Activated naive CD4-positive, alpha-beta T cell treated with anti-CD3 and anti-CD28 coated beads, Interleukin-2, amount 50 U/mL, for 24 hours (primary cell): Measurements from ENCODE around the gene GPR75.

Experiments used
- H3K27ac Mint-ChIP-seq: one replicate; pipeline ENCODE4 v1.8.0; 2021; ENCODE audit warnings: mild to moderate bottlenecking, mixed read lengths
- H3K27me3 Mint-ChIP-seq: one replicate; pipeline ENCODE4 v1.8.0; 2021; ENCODE audit warnings: mixed read lengths
- H3K36me3 Mint-ChIP-seq: one replicate; pipeline ENCODE4 v1.8.0; 2021; ENCODE audit warnings: mixed read lengths
- H3K4me1 Mint-ChIP-seq: one replicate; pipeline ENCODE4 v1.8.0; 2021; ENCODE audit warnings: mixed read lengths
- H3K4me3 Mint-ChIP-seq: one replicate; pipeline ENCODE4 v1.8.0; 2021; ENCODE audit warnings: mild to moderate bottlenecking, mixed read lengths
- H3K9me3 Mint-ChIP-seq: one replicate; pipeline ENCODE4 v1.8.0; 2021; ENCODE audit warnings: mixed read lengths

GPR75 gene

GRCh38 chr2:53859206-53860181 lies at the start of gene GPR75:
Gene GPR75 (minus strand): TSS chr2:53859967. CDS start chr2:53854756, 5,211 bp downstream.
- Mint-ChIP-seq H3K27me3 (no peaks in the 10 kb centered on the region), H3K36me3 (peaks cover 11% of the 10 kb centered on the region), H3K9me3 (no peaks in the 10 kb centered on the region), H3K27ac (peak within 1 kb of the TSS; percentile 30), H3K4me1 (peaks cover 17% of the 10 kb centered on the region), H3K4me3 (no peak within 1 kb of the TSS)

GRCh38 chr2:53907582-53907981 lies 47.8 kb upstream of the GPR75 start:
- H3K27ac Mint-ChIP-seq, result peak overlapping the region; percentile 43

GRCh38 chr2:53905396-53905795 lies 45.6 kb upstream of the GPR75 start:
- Mint-ChIP-seq H3K36me3 (peaks cover 29% of the 10 kb centered on the region), H3K4me3 (no peak overlapping the region), H3K27me3 (no peaks in the 10 kb centered on the region), H3K9me3 (no peaks in the 10 kb centered on the region), H3K27ac (no peak overlapping the region), H3K4me1 (no peaks in the 10 kb centered on the region)

More at GRCh38 chr2:53907582-53907981, 47.8 kb upstream of the GPR75 start:
- Mint-ChIP-seq H3K4me3 (no peak overlapping the region), H3K27me3 (no peaks in the 10 kb centered on the region), H3K4me1 (peaks cover 7% of the 10 kb centered on the region), H3K36me3 (peaks cover 28% of the 10 kb centered on the region), H3K9me3 (no peaks in the 10 kb centered on the region)

GRCh38 chr2:53903011-53903410 lies 43.2 kb upstream of the GPR75 start:
- Mint-ChIP-seq H3K36me3 (peaks cover 33% of the 10 kb centered on the region), H3K9me3 (no peaks in the 10 kb centered on the region), H3K27ac (no peak overlapping the region), H3K4me1 (no peaks in the 10 kb centered on the region), H3K4me3 (no peak overlapping the region), H3K27me3 (no peaks in the 10 kb centered on the region)

GRCh38 chr2:53901192-53901591 lies 41.4 kb upstream of the GPR75 start:
- H3K36me3 Mint-ChIP-seq, result peaks cover 28% of the 10 kb centered on the region
- no peaks in the 10 kb centered on the region for H3K9me3 Mint-ChIP-seq
- no peaks in the 10 kb centered on the region for H3K4me1 Mint-ChIP-seq
- H3K4me3 Mint-ChIP-seq, result no peak overlapping the region
- H3K27ac Mint-ChIP-seq, result no peak overlapping the region
- H3K27me3 Mint-ChIP-seq, result no peaks in the 10 kb centered on the region

- Mint-ChIP-seq H3K9me3 (no peaks in the 10 kb centered on the region), H3K4me3 (no peak overlapping the region), H3K36me3 (peaks cover 35% of the 10 kb centered on the region), H3K4me1 (no peaks in the 10 kb centered on the region), H3K27ac (peak overlapping the region; percentile 14), H3K27me3 (no peaks in the 10 kb centered on the region)
Measured at GRCh38 chr2:53896864-53897263, 37.1 kb upstream of the GPR75 start.

- peaks cover 4% of the 10 kb centered on the region for H3K4me1 Mint-ChIP-seq
- no peak overlapping the region for H3K4me3 Mint-ChIP-seq
- no peak overlapping the region for H3K27ac Mint-ChIP-seq
- no peaks in the 10 kb centered on the region for H3K9me3 Mint-ChIP-seq
- H3K36me3 Mint-ChIP-seq, result peaks cover 34% of the 10 kb centered on the region
- H3K27me3 Mint-ChIP-seq, result no peaks in the 10 kb centered on the region
Measured at GRCh38 chr2:53886406-53887280, 26.9 kb upstream of the GPR75 start.

- no peaks in the 10 kb centered on the region for H3K9me3 Mint-ChIP-seq
- H3K4me3 Mint-ChIP-seq, result no peak overlapping the region
- no peaks in the 10 kb centered on the region for H3K27me3 Mint-ChIP-seq
- no peak overlapping the region for H3K27ac Mint-ChIP-seq
- H3K4me1 Mint-ChIP-seq, result peaks cover 4% of the 10 kb centered on the region
- H3K36me3 Mint-ChIP-seq, result peaks cover 38% of the 10 kb centered on the region
Measured at GRCh38 chr2:53884883-53885282, 25.1 kb upstream of the GPR75 start.

GRCh38 chr2:53881986-53882385 lies 22.2 kb upstream of the GPR75 start:
- Mint-ChIP-seq H3K27me3 (no peaks in the 10 kb centered on the region), H3K4me1 (peaks cover 4% of the 10 kb centered on the region), H3K4me3 (no peak overlapping the region), H3K27ac (no peak overlapping the region), H3K36me3 (peaks cover 31% of the 10 kb centered on the region), H3K9me3 (no peaks in the 10 kb centered on the region)

- no peak overlapping the region for H3K27ac Mint-ChIP-seq
- peaks cover 26% of the 10 kb centered on the region for H3K36me3 Mint-ChIP-seq
- no peak overlapping the region for H3K4me3 Mint-ChIP-seq
- H3K9me3 Mint-ChIP-seq, result no peaks in the 10 kb centered on the region
- no peaks in the 10 kb centered on the region for H3K27me3 Mint-ChIP-seq
- H3K4me1 Mint-ChIP-seq, result no peaks in the 10 kb centered on the region
Measured at GRCh38 chr2:53881360-53881759, 21.6 kb upstream of the GPR75 start.

- no peaks in the 10 kb centered on the region for H3K27me3 Mint-ChIP-seq
- H3K4me1 Mint-ChIP-seq, result no peaks in the 10 kb centered on the region
- H3K36me3 Mint-ChIP-seq, result peaks cover 26% of the 10 kb centered on the region
- H3K27ac Mint-ChIP-seq, result no peak overlapping the region
- H3K4me3 Mint-ChIP-seq, result no peak overlapping the region
- H3K9me3 Mint-ChIP-seq, result no peaks in the 10 kb centered on the region
Measured at GRCh38 chr2:53880756-53881155, 21.0 kb upstream of the GPR75 start.

GRCh38 chr2:53877556-53877955 lies 17.8 kb upstream of the GPR75 start:
- no peaks in the 10 kb centered on the region for H3K27me3 Mint-ChIP-seq
- no peaks in the 10 kb centered on the region for H3K9me3 Mint-ChIP-seq
- no peaks in the 10 kb centered on the region for H3K4me1 Mint-ChIP-seq
- H3K27ac Mint-ChIP-seq, result no peak overlapping the region
- no peak overlapping the region for H3K4me3 Mint-ChIP-seq
- H3K36me3 Mint-ChIP-seq, result peaks cover 21% of the 10 kb centered on the region

GRCh38 chr2:53877112-53877511 lies 17.3 kb upstream of the GPR75 start:
- H3K4me3 Mint-ChIP-seq, result no peak overlapping the region
- H3K27me3 Mint-ChIP-seq, result no peaks in the 10 kb centered on the region
- peaks cover 20% of the 10 kb centered on the region for H3K36me3 Mint-ChIP-seq
- H3K9me3 Mint-ChIP-seq, result no peaks in the 10 kb centered on the region
- H3K4me1 Mint-ChIP-seq, result no peaks in the 10 kb centered on the region
- no peak overlapping the region for H3K27ac Mint-ChIP-seq

GRCh38 chr2:53874401-53874950 lies 14.7 kb upstream of the GPR75 start:
- Mint-ChIP-seq H3K27ac (no peak overlapping the region), H3K36me3 (peaks cover 14% of the 10 kb centered on the region), H3K4me3 (no peak overlapping the region), H3K9me3 (no peaks in the 10 kb centered on the region), H3K27me3 (no peaks in the 10 kb centered on the region), H3K4me1 (no peaks in the 10 kb centered on the region)

GRCh38 chr2:53867773-53868172 lies 8.0 kb upstream of the GPR75 start:
- no peak overlapping the region for H3K27ac Mint-ChIP-seq

More at GRCh38 chr2:53867773-53868172, 8.0 kb upstream of the GPR75 start:
- H3K9me3 Mint-ChIP-seq, result no peaks in the 10 kb centered on the region
- H3K27me3 Mint-ChIP-seq, result no peaks in the 10 kb centered on the region
- peaks cover 2% of the 10 kb centered on the region for H3K4me1 Mint-ChIP-seq
- H3K36me3 Mint-ChIP-seq, result peaks cover 14% of the 10 kb centered on the region
- H3K4me3 Mint-ChIP-seq, result no peak overlapping the region
